OCI-LY7 (cell line): ENCODE measurements around the gene GFY. TPM values are rescaled to one million over a fixed set of nuclear protein-coding genes. Genes with fewer than 3 reads are reported as not detected.

Source experiments
- BruUV-seq: library from RNA; stranded (reverse); fragments of 400-500 nt; replicated peaks from 2 replicates; lab custom pipeline; 2021; lab: Mats Ljungman, UMichigan
- CTCF ChIA-PET: fragments of 300-600 bp; sonication (Branson Sonifier 250); formaldehyde crosslinking; loops from one replicate; lab custom pipeline; 2022; ENCODE audit warnings: antibody characterized with exemption; ENCODE audit not compliant: unreplicated experiment; lab: Charles Lee
- POLR2A ChIA-PET: fragments of 300-600 bp; sonication (Branson Sonifier 250); formaldehyde crosslinking; loops from one replicate; lab custom pipeline; 2022; ENCODE audit warnings: antibody characterized with exemption; lab: Charles Lee
- DNase-seq: peaks from one replicate; pipeline ENCODE4 v3.0.0-alpha.2; 2015; ENCODE audit warnings: low spot score
- H2AFZ ChIP-seq: fragments of 200-600 bp; sonication (generic), shearing (Covaris generic); 2 replicates; pipeline ENCODE4 v1.6.1; 2014; ENCODE audit warnings: mild to moderate bottlenecking, antibody characterized with exemption, low read length, moderate library complexity
- H3K27ac ChIP-seq: fragments of 200-600 bp; sonication (generic); 2 replicates; pipeline ENCODE4 v1.5.1; 2014; ENCODE audit warnings: mixed run types, low read depth, mild to moderate bottlenecking, moderate library complexity, low read length, inconsistent platforms; ENCODE audit not compliant: poor library complexity, severe bottlenecking
- H3K36me3 ChIP-seq: fragments of 200-600 bp; sonication (generic); 2 replicates; pipeline ENCODE4 v1.6.1; 2014; ENCODE audit warnings: mild to moderate bottlenecking, antibody characterized with exemption, low read length, moderate library complexity, mixed read lengths; ENCODE audit not compliant: insufficient read depth
- H3K4me1 ChIP-seq: fragments of 200-600 bp; sonication (generic); 2 replicates; pipeline ENCODE4 v1.5.1; 2014; ENCODE audit warnings: mild to moderate bottlenecking, low read length; ENCODE audit not compliant: insufficient read depth, poor library complexity, severe bottlenecking
- H3K4me2 ChIP-seq: fragments of 200-600 bp; sonication (generic); 2 replicates; pipeline ENCODE4 v1.6.1; 2014; ENCODE audit warnings: mild to moderate bottlenecking, low read length
- H3K4me3 ChIP-seq: fragments of 200-600 bp; sonication (generic); 2 replicates; pipeline ENCODE4 v1.5.1; 2014; ENCODE audit warnings: mild to moderate bottlenecking, low read depth, low read length; ENCODE audit not compliant: poor library complexity, severe bottlenecking
- H3K79me2 ChIP-seq: fragments of 200-600 bp; sonication (generic); 2 replicates; pipeline ENCODE4 v1.6.1; 2016; ENCODE audit warnings: low read depth, mild to moderate bottlenecking, low read length, moderate library complexity, mixed read lengths; ENCODE audit not compliant: insufficient read depth
- H3K9me2 ChIP-seq: fragments of 200-600 bp; sonication (generic); 2 replicates; pipeline ENCODE4 v1.6.1; 2016; ENCODE audit warnings: mild to moderate bottlenecking, low read length, mixed read lengths; ENCODE audit not compliant: insufficient read depth
- H3K9me3 ChIP-seq: fragments of 200-600 bp; sonication (generic); 2 replicates; pipeline ENCODE4 v1.6.1; 2014; ENCODE audit warnings: mild to moderate bottlenecking, mixed run types, low read length, mixed read lengths
- H4K20me1 ChIP-seq: fragments of 200-600 bp; sonication (generic); 2 replicates; pipeline ENCODE4 v1.6.1; 2014; ENCODE audit warnings: mild to moderate bottlenecking, antibody characterized with exemption, low read length, moderate library complexity, mixed read lengths; ENCODE audit not compliant: insufficient read depth
- EZH2phosphoT487 ChIP-seq: fragments of 200-600 bp; sonication (generic); IDR thresholded peaks from 2 replicates; pipeline ENCODE4 v1.6.1; 2018; ENCODE audit warnings: low read depth, borderline replicate concordance, mild to moderate bottlenecking, mixed run types, antibody characterized with exemption, low read length, moderate library complexity, mixed read lengths
- intact Hi-C: fragments of 100-400 bp; cut with micrococcal nuclease; formaldehyde crosslinking; loops from one replicate; pipeline ENCODE4 v1.10.0; 2022; ENCODE audit not compliant: unreplicated experiment
- total RNA-seq, 2 experiments: library from RNA; depleted of rRNA in 1 of 2; stranded (reverse); fragments of >200 nt in 1 of 2; shearing (Covaris generic) in 1 of 2; gene quantifications; 2 replicates each; pipeline ENCODE4 v1.2.3, GENCODE V29; 2014 to 2022
- TF ChIP-seq, protein P1 (sequence below): fragments of 200-600 bp; sonication (generic); conservative IDR thresholded peaks from 2 replicates; pipeline ENCODE4 v1.5.1; 2014; ENCODE audit warnings: mild to moderate bottlenecking, antibody characterized with exemption, low read length, moderate library complexity, mixed read lengths

The GFY gene
- total RNA-seq, 2 experiments from 2014 or later = not detected

DNA sequence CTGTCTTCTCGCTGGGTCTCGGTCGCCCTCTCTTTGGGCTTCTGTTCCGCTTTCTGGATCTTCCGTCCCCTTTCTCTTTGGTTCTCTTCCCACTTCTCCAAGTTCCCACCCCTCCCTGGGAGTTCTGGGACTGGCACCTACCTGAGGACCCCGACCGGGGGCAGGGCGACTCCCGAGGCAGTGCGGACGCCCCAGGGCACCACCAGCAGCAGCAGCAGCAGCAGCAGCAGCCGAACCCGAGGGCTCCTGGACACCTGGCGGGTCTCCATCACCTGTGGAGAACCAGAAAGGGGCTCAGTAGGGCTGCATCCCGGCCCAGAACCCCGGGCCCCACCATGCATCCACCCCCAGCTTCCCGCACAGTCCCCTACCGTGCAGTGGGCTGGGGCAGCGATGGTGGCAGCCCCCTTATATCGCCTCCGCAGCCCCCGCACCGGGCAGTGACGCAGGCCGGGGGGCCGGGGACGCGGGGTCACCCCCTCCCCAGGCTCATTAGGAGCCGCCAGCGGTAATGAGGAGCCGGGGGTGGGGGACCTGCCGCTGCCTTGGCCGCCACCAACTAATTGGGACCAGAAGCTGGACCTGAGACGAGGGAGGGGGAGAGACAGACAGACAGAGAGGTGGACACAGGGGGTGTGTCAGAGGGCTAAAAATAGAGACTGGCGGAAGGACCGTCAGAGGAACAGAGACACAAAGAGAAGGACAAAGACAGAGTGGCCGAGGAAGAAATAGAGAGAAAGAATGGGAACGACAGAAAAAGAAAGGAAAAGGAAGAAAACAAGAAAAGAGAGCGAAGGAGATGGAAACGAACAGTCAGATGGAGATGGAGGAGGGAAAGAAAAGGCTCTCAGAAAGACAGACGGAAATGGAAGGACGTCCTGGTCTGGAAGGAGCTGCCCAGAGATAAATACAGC, 1.9 kb upstream of the GFY start, which contains the start of gene PTH2:
PTH2 (minus strand) TSS at position 371 of the 914 bp plus-strand sequence; CDS start at position 269, 102 bp downstream.
- POLR2A ChIA-PET = no interaction called here
- CTCF ChIA-PET = no interaction called here

DNA sequence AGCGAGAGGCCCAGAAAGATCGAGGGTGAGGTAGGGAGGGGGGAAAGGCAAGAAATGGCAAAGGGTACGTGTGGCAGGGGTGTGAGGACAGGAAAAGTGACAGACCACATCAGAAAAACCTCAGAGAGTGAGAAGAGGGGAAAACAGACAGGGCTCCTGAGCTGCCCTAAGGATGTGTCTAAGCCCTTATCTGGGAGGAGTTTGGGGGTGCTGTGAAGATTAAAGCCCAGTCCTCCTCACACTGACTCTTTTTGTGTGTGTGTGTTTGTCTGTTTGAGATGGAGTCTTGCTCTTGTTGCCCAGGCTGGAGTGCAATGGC, 1.2 kb upstream of the GFY start:
- Histone ChIP-seq H2AFZ (no peak overlapping the region), H3K4me2 (peak overlapping the region; percentile 20; the same call in 1 of the 2 replicates), H3K4me3 (no peak overlapping the region), H3K9me2 (no peaks in the 10 kb centered on the region), H4K20me1 (no peaks in the 10 kb centered on the region), H3K4me1 (peaks cover 63% of the 10 kb centered on the region), H3K9me3 (no peaks in the 10 kb centered on the region), H3K27ac (no peak overlapping the region), H3K79me2 (no peaks in the 10 kb centered on the region), H3K36me3 (no peaks in the 10 kb centered on the region)
- DNase-seq = no peak
- no peak for TF ChIP-seq EZH2phosphoT487
- TF ChIP-seq, protein P1, sequence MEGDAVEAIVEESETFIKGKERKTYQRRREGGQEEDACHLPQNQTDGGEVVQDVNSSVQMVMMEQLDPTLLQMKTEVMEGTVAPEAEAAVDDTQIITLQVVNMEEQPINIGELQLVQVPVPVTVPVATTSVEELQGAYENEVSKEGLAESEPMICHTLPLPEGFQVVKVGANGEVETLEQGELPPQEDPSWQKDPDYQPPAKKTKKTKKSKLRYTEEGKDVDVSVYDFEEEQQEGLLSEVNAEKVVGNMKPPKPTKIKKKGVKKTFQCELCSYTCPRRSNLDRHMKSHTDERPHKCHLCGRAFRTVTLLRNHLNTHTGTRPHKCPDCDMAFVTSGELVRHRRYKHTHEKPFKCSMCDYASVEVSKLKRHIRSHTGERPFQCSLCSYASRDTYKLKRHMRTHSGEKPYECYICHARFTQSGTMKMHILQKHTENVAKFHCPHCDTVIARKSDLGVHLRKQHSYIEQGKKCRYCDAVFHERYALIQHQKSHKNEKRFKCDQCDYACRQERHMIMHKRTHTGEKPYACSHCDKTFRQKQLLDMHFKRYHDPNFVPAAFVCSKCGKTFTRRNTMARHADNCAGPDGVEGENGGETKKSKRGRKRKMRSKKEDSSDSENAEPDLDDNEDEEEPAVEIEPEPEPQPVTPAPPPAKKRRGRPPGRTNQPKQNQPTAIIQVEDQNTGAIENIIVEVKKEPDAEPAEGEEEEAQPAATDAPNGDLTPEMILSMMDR = no peak
- intact Hi-C loops = no loop called here
- ChIA-PET POLR2A (no interaction called here), CTCF (no interaction called here)
- BruUV-seq = no TSS peak

More for the DNA sequence above, 1.9 kb upstream of the GFY start, which contains the start of gene PTH2:
- DNase-seq = no peak
- H3K9me3 ChIP-seq = no peaks in the 10 kb centered on the region
- no peak within 1 kb of the TSS for H2AFZ ChIP-seq
- BruUV-seq = no TSS peak
- H3K4me2 ChIP-seq = peak within 1 kb of the TSS; percentile 20; the same call in 1 of the 2 replicates
- H3K4me1 ChIP-seq = peaks cover 63% of the 10 kb centered on the region
- no peaks in the 10 kb centered on the region for H4K20me1 ChIP-seq
- TF ChIP-seq, protein P1 = no peak
- no peak for TF ChIP-seq EZH2phosphoT487
- H3K27ac ChIP-seq = no peak within 1 kb of the TSS
- no peak within 1 kb of the TSS for H3K4me3 ChIP-seq
- no peaks in the 10 kb centered on the region for H3K9me2 ChIP-seq
- intact Hi-C loops = no loop called here
- H3K79me2 ChIP-seq = no peaks in the 10 kb centered on the region
- H3K36me3 ChIP-seq = no peaks in the 10 kb centered on the region
